GM12878 (cell line): ENCODE data around the gene COPE. TPM values are rescaled to one million over a fixed set of nuclear protein-coding genes. Genes with fewer than 3 reads are reported as not detected.

Experiments
- ATAC-seq: fragments of 200-7000 bp; cut with Tn5 transposase; 3 replicates; pipeline ENCODE4 v1.9.1; 2020; ENCODE audit warnings: mild to moderate bottlenecking, moderate library complexity
- BruUV-seq: library from RNA; stranded (reverse); fragments of 400-500 nt; replicated peaks from 2 replicates; lab custom pipeline; 2021; lab: Mats Ljungman, UMichigan
- CTCF ChIA-PET: fragments of 300-600 bp; sonication (Branson Sonifier 250); formaldehyde crosslinking; extraction: SDS; loops from one replicate; lab custom pipeline; 2021; ENCODE audit warnings: inconsistent platforms; lab: Yijun Ruan, JAX
- POLR2A ChIA-PET: fragments of 350-600 bp; formaldehyde crosslinking; extraction: SDS; loops from one replicate; lab custom pipeline; 2021; ENCODE audit warnings: inconsistent platforms; lab: Charles Lee
- RAD21 ChIA-PET: fragments of 300-600 bp; sonication (Branson Sonifier 250); formaldehyde crosslinking; loops from one replicate; lab custom pipeline; 2023; ENCODE audit warnings: antibody characterized with exemption; ENCODE audit not compliant: unreplicated experiment; lab: Charles Lee
- SMC1A ChIA-PET: fragments of 300-600 bp; sonication (Branson Sonifier 250); formaldehyde crosslinking; loops from one replicate; lab custom pipeline; 2023; ENCODE audit not compliant: unreplicated experiment, uncharacterized antibody; lab: Charles Lee
- DNase-seq: peaks from one replicate; pipeline ENCODE4 v3.0.0-alpha.2; 2011; ENCODE audit warnings: low read depth, low spot score
- FAIRE-seq: peaks from 3 replicates; lab custom pipeline; 2011; peaks lifted over from hg19 to GRCh38; lab: Jason Lieb, UNC
- H2AFZ ChIP-seq: 2 replicates; pipeline ENCODE4 v1.6.0; 2011; ENCODE audit warnings: low read depth, low read length, control low read depth; ENCODE audit not compliant: control insufficient read depth
- H3K27ac ChIP-seq: 2 replicates; pipeline ENCODE4 v1.5.1; 2011; ENCODE audit warnings: control low read depth; ENCODE audit not compliant: control insufficient read depth, insufficient read depth
- H3K27me3 ChIP-seq, 2 experiments: replicated peaks in 1 of 2; 2 replicates each; pipeline versions ENCODE4 v1.6.0 to v1.6.1; 2011; ENCODE audit warnings: low read length in 1 of 2; ENCODE audit not compliant: control insufficient read depth in 2 of 2, insufficient read depth in 2 of 2
- H3K36me3 ChIP-seq, 2 experiments: 2 replicates each; pipeline ENCODE4 v1.5.1; 2011; ENCODE audit warnings: low read length in 1 of 2; ENCODE audit not compliant: control insufficient read depth in 2 of 2, insufficient read depth in 2 of 2
- H3K4me1 ChIP-seq: 2 replicates; pipeline ENCODE4 v1.6.1; 2011; ENCODE audit warnings: mild to moderate bottlenecking, low read length, moderate library complexity, mixed read lengths; ENCODE audit not compliant: control insufficient read depth, insufficient read depth
- H3K4me2 ChIP-seq: 2 replicates; pipeline ENCODE4 v1.6.0; 2011; ENCODE audit warnings: control low read depth; ENCODE audit not compliant: control insufficient read depth, insufficient read depth
- H3K4me3 ChIP-seq: fragments of 200-600 bp; sonication (generic); 2 replicates; pipeline ENCODE4 v1.5.1; 2016
- H3K79me2 ChIP-seq: 2 replicates; pipeline ENCODE4 v1.6.0; 2011; ENCODE audit warnings: low read length; ENCODE audit not compliant: control insufficient read depth, insufficient read depth
- H3K9ac ChIP-seq: 2 replicates; pipeline ENCODE4 v1.8.0; 2011; ENCODE audit warnings: low read length, control low read depth, mixed read lengths; ENCODE audit not compliant: control insufficient read depth, insufficient read depth
- H3K9me3 ChIP-seq: replicated peaks from 3 replicates; pipeline ENCODE4 v1.5.1; 2011; ENCODE audit warnings: mild to moderate bottlenecking, low read length; ENCODE audit not compliant: control insufficient read depth, insufficient read depth
- H4K20me1 ChIP-seq: 2 replicates; pipeline ENCODE4 v1.6.0; 2011; ENCODE audit not compliant: control insufficient read depth, insufficient read depth
- ASH2L ChIP-seq: fragments of 300-600, 200-600 bp; sonication (generic); IDR thresholded peaks from 2 replicates; pipeline ENCODE4 v1.6.1; 2017; ENCODE audit warnings: low read depth, mild to moderate bottlenecking, borderline replicate concordance
- ATF2 ChIP-seq: IDR thresholded peaks from 2 replicates; pipeline ENCODE4 v1.6.1; 2012; ENCODE audit warnings: low read length, inconsistent platforms
- ATF7 ChIP-seq: fragments of 450-650 bp; IDR thresholded peaks from 2 replicates; pipeline ENCODE4 v1.6.1; 2016; ENCODE audit warnings: low read depth, mild to moderate bottlenecking
- CTCF ChIP-seq, 3 experiments: IDR thresholded peaks in 2 of 3; conservative IDR thresholded peaks in 1 of 3; 2 replicates each; pipeline ENCODE4 v1.5.1; 2011; ENCODE audit warnings: low read depth in 3 of 3, low read length in 3 of 3, mild to moderate bottlenecking in 3 of 3, control low read depth in 2 of 3, moderate library complexity in 2 of 3, inconsistent platforms in 1 of 3, mixed read lengths in 1 of 3; ENCODE audit not compliant: control insufficient read depth in 2 of 3, insufficient read depth in 1 of 3; ENCODE audit errors: extremely low read depth in 1 of 3
- ESRRA ChIP-seq: IDR thresholded peaks from 2 replicates; pipeline ENCODE4 v1.6.1; 2012; ENCODE audit warnings: mild to moderate bottlenecking, low read length, improper control_type of control experiment
- JUNB ChIP-seq: IDR thresholded peaks from 2 replicates; pipeline ENCODE4 v1.6.1; 2016; ENCODE audit warnings: antibody characterized with exemption, mild to moderate bottlenecking
- KLF5 ChIP-seq: fragments of 450-650 bp; IDR thresholded peaks from 2 replicates; pipeline ENCODE4 v1.6.1; 2014; ENCODE audit warnings: mild to moderate bottlenecking; ENCODE audit not compliant: partially characterized antibody
- NFYA ChIP-seq: IDR thresholded peaks from 2 replicates; pipeline ENCODE4 v1.6.1; 2011; ENCODE audit warnings: low read depth, mild to moderate bottlenecking, low read length, improper control_type of control experiment, borderline replicate concordance
- RELB ChIP-seq: fragments of 450-650 bp; IDR thresholded peaks from 2 replicates; pipeline ENCODE4 v1.6.1; 2017; ENCODE audit warnings: low read depth, mild to moderate bottlenecking, moderate library complexity
- SUZ12 ChIP-seq: fragments of 200-600 bp; sonication (generic); IDR thresholded peaks from one replicate; pipeline ENCODE4 v1.6.1; 2018; ENCODE audit warnings: antibody characterized with exemption, mild to moderate bottlenecking; ENCODE audit not compliant: unreplicated experiment
- YY1 ChIP-seq: IDR thresholded peaks from 2 replicates; pipeline ENCODE4 v1.6.1; 2011; ENCODE audit warnings: low read depth, mild to moderate bottlenecking, low read length
- ZBED1 ChIP-seq: IDR thresholded peaks from 2 replicates; pipeline ENCODE4 v1.6.1; 2016; ENCODE audit warnings: borderline replicate concordance
- ZNF274 ChIP-seq: IDR thresholded peaks from one replicate; pipeline ENCODE4 v1.8.0; 2011; ENCODE audit not compliant: insufficient read length, insufficient read depth
- whole genome bisulfite sequencing: methylation state at CpG from one replicate; pipeline ENCODE4 v1.1.6; 2016; ENCODE audit warnings: low lambda C conversion rate; ENCODE audit not compliant: insufficient replicate concordance, insufficient coverage; ENCODE audit errors: missing lambda C conversion rate; 5-methylcytosine and 5-hydroxymethylcytosine counted together
- in situ Hi-C: fragments of 300-500 bp; cut with MboI; formaldehyde crosslinking; loops from 9 replicates; pipeline ENCODE4 v1.14.3; 2018; ENCODE audit warnings: mixed read lengths
- intact Hi-C: fragments of 100-400 bp; cut with micrococcal nuclease; formaldehyde crosslinking; loops from one replicate; pipeline ENCODE4 v1.14.2; 2022; ENCODE audit not compliant: unreplicated experiment
- polyA plus RNA-seq, 11 experiments: library from polyadenylated mRNA; depleted of rRNA in 4 of 11; unstranded in 6 of 11; stranded (reverse) in 5 of 11; fragments of >200 nt; fragmentation: Nextera tagmentation in 4 of 11; fragmentation: Illumina TruSeq in 1 of 11; extraction: Ambion mirVana in 4 of 11; extraction: Trizol in 1 of 11; gene quantifications; 1 replicate in 1 of 11; 2 replicates in 10 of 11; pipeline versions ENCODE4 v1.2.1 to v1.2.3, GENCODE V29; 2011 to 2016; ENCODE audit warnings: inconsistent platforms in 2 of 11, missing spikeins in 2 of 11, low read depth in 1 of 11
- total RNA-seq, 4 experiments: library from RNA; depleted of rRNA in 3 of 4; stranded (reverse); fragments of >200 nt in 3 of 4; fragmentation: Illumina TruSeq in 1 of 4; extraction: Trizol in 1 of 4; gene quantifications; 2 replicates each; pipeline versions ENCODE4 v1.2.1 to v1.2.3, GENCODE V29; 2013 to 2021

The COPE gene
- total and polyA plus RNA-seq, 10 of the 15 experiments (the other 5 are each of a cell fraction or from before 2014, with no cell fraction given), result 3.5 to 464 (median 222) TPM

- H3K36me3 ChIP-seq, result peaks cover 19 to 80% of the 10 kb centered on the region in 2 experiments
- H3K9ac ChIP-seq, result no peak overlapping the region
- intact Hi-C loops, result no loop called here
- CTCF ChIA-PET, result no interaction called here
- H3K9me3 ChIP-seq, result no peaks in the 10 kb centered on the region
- no peak for FAIRE-seq
- POLR2A ChIA-PET, result no interaction called here
- BruUV-seq, result no TSS peak
- H3K4me3 ChIP-seq, result no peak overlapping the region
- no peak for ATAC-seq
- no peak overlapping the region for H3K4me2 ChIP-seq
- peaks cover 3% of the 10 kb centered on the region; the same call in 1 of the 2 replicates for H4K20me1 ChIP-seq
- RAD21 ChIA-PET, result no interaction called here
- H3K27me3 ChIP-seq, result no peaks in the 10 kb centered on the region
- SMC1A ChIA-PET, result no interaction called here
- no peak overlapping the region for H2AFZ ChIP-seq
- H3K79me2 ChIP-seq, result peaks cover 7% of the 10 kb centered on the region
- WGBS, result 99% methylated on average over 17 of the region's 17 CpGs
- H3K4me1 ChIP-seq, result peaks cover 13% of the 10 kb centered on the region
- no peak for DNase-seq
- TF ChIP-seq RELB (no peak), SUZ12 (no peak), ATF2 (no peak), ESRRA (no peak), ATF7 (no peak), NFYA (no peak), JUNB (no peak), KLF5 (no peak), ASH2L (no peak), YY1 (no peak), ZNF274 (no peak), ZBED1 (no peak), CTCF (IDR thresholded peaks at IDR 0.05 in 2 of 3, conservative IDR thresholded peaks at IDR 0.05 in 1 of 3; ENCODE audit: control insufficient read depth in 2 of 3, extremely low read depth in 1 of 3, insufficient read depth in 1 of 3, low read depth in 3 of 3, low read length in 3 of 3) (no peak)
- in situ Hi-C loops, result loop anchor here (25.0 kb wide), 1 partner anchor 392 kb away; no protein-coding TSS in a partner anchor
- H3K27ac ChIP-seq, result no peak overlapping the region
Observed at GRCh38 chr19:18853755-18854427, 65.3 kb downstream of the COPE start.
